ENCODE measurements around the gene TP63. TPM values are rescaled to one million over a fixed set of nuclear protein-coding genes. Genes with fewer than 3 reads are reported as not detected.

The TP63 gene
- total and polyA plus RNA-seq, 12 donors = 0.11 to 0.84 (median 0.16) TPM; not detected in 1

DNA sequence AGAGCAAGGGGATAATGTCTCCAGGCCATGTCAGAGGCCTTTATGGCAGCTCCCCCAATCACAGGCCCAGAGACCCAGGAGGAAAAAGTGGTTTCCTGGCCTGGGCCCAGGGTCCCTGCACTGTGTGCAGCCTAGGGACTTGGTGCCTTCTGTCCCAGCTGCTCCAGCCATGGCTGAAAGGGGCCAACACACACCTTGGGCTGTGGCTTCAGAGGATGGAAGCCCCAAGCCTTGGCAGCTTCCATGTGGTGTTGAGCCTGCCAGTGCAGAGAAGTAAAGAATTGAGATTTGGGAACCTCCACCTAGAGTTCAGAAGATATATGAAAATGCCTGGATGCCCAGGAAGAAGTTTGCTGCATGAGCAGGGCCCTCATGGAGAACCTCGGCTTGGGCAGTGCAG, 18.1 kb upstream of the TP63 start:
- Histone ChIP-seq H3K27ac (no peak overlapping the region), H3K27me3 (no peaks in the 10 kb centered on the region), H3K4me1 (replicated peaks in 1 of 2) (no peaks in the 10 kb centered on the region), H3K4me3 (no peak overlapping the region), H3K36me3 (replicated peaks in 1 of 2) (no peaks in the 10 kb centered on the region), H3K9me3 (replicated peaks in 1 of 3) (no peaks in the 10 kb centered on the region)
- no peak for TF ChIP-seq CTCF (IDR thresholded peaks at IDR 0.05)
- TF ChIP-seq POLR2A (IDR thresholded peaks at IDR 0.05) = no peak
- no peak for DNase-seq
- intact Hi-C loops (cut with DNase I) = no loop called here
- 80 to 95% (median 91%) methylated on average over 1 of the region's 1 CpG for WGBS, 4 donors

DNA sequence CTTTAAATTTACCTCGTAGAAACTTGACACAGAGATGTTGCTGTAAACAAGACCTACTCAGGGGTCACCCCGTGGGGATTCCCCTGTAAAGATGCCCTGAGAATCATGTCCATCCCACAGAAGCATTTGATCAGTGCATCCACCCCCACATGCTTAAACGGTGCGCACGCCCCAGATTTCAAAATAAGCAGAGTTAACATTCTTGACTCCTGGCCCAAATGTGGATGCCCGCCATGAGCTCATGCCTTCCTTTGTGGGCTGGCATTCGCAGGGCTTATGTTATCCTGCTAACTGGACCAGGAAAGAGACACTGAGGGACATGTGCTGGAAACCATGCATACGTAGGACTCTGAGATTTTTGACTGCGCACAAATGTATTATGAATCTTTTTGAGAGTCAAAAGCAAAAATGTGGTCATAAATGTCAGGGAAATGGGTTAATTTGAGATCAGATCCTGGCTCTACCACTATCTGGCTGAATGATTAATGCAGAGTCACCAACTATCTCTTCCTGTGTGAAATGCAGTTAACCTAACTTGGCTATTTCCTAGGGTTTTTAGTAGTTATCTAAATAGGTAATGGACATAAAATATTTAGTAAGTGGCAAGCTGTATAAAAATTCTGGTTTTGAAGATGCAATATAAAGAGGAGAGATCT, 9.1 kb upstream of the TP63 start:
- 88 to 91% (median 90%) methylated on average over 9 of the region's 9 CpGs for WGBS, 4 donors
- no peak for TF ChIP-seq POLR2A (IDR thresholded peaks at IDR 0.05)
- TF ChIP-seq CTCF (IDR thresholded peaks at IDR 0.05) = no peak
- Histone ChIP-seq H3K36me3 (replicated peaks in 1 of 2) (no peaks in the 10 kb centered on the region), H3K27me3 (no peaks in the 10 kb centered on the region), H3K4me1 (replicated peaks in 1 of 2) (no peaks in the 10 kb centered on the region), H3K9me3 (replicated peaks in 1 of 3) (no peaks in the 10 kb centered on the region), H3K4me3 (no peak overlapping the region), H3K27ac (no peak overlapping the region)
- intact Hi-C loops (cut with DNase I) = no loop called here
- DNase-seq = no peak

GRCh38 chr3:189622629-189623028, 8.6 kb upstream of the TP63 start:
- TF ChIP-seq POLR2A (IDR thresholded peaks at IDR 0.05) = no peak
- TF ChIP-seq CTCF (IDR thresholded peaks at IDR 0.05) = no peak
- no peak for DNase-seq
- Histone ChIP-seq H3K36me3 (replicated peaks in 1 of 2) (no peaks in the 10 kb centered on the region), H3K4me3 (no peak overlapping the region), H3K9me3 (replicated peaks in 1 of 3) (no peaks in the 10 kb centered on the region), H3K4me1 (replicated peaks in 1 of 2) (no peaks in the 10 kb centered on the region), H3K27ac (no peak overlapping the region), H3K27me3 (no peaks in the 10 kb centered on the region)
- intact Hi-C loops (cut with DNase I) = no loop called here
- 79 to 87% (median 85%) methylated on average over 7 of the region's 7 CpGs for WGBS, 4 donors

- Histone ChIP-seq H3K36me3 (replicated peaks in 1 of 2) (no peaks in the 10 kb centered on the region), H3K27ac (no peak overlapping the region), H3K4me3 (no peak overlapping the region), H3K4me1 (replicated peaks in 1 of 2) (no peaks in the 10 kb centered on the region), H3K27me3 (no peaks in the 10 kb centered on the region), H3K9me3 (replicated peaks in 1 of 3) (no peaks in the 10 kb centered on the region)
- 76 to 84% (median 81%) methylated on average over 1 of the region's 1 CpG for WGBS, 4 donors
- DNase-seq = no peak
- no peak for TF ChIP-seq CTCF (IDR thresholded peaks at IDR 0.05)
- no peak for TF ChIP-seq POLR2A (IDR thresholded peaks at IDR 0.05)
- intact Hi-C loops (cut with DNase I) = no loop called here
Observed at GRCh38 chr3:189624130-189624529, 7.1 kb upstream of the TP63 start.

All from adrenal gland (tissue), 12 donors.